Hepatocyte (in vitro differentiated cells): ENCODE results near the gene MYL11. TPM values are rescaled to one million over a fixed set of nuclear protein-coding genes. Genes with fewer than 3 reads are reported as not detected.

Source experiments
- DNase-seq: peaks from one replicate; pipeline ENCODE4 v3.0.0-alpha.2; 2016; ENCODE audit warnings: low spot score
- H2AFZ ChIP-seq: fragments of 200-600 bp; sonication (generic); 2 replicates; pipeline ENCODE4 v1.6.0; 2016; ENCODE audit warnings: antibody characterized with exemption, mild to moderate bottlenecking
- H3K27ac ChIP-seq: fragments of 200-600 bp; sonication (generic); 2 replicates; pipeline ENCODE4 v1.5.1; 2016; ENCODE audit warnings: mild to moderate bottlenecking
- H3K27me3 ChIP-seq: fragments of 200-600 bp; sonication (generic); 2 replicates; pipeline ENCODE4 v1.6.1; 2016
- H3K36me3 ChIP-seq: fragments of 200-600 bp; sonication (generic); replicated peaks from 2 replicates; pipeline ENCODE4 v1.5.1; 2016; ENCODE audit warnings: low read depth; ENCODE audit not compliant: insufficient read depth
- H3K4me1 ChIP-seq: fragments of 200-600 bp; sonication (generic); 2 replicates; pipeline ENCODE4 v1.5.1; 2016; ENCODE audit warnings: mild to moderate bottlenecking, moderate library complexity; ENCODE audit not compliant: insufficient read depth
- H3K4me2 ChIP-seq: fragments of 200-600 bp; sonication (generic); 2 replicates; pipeline ENCODE4 v1.6.0; 2016
- H3K4me3 ChIP-seq: fragments of 200-600 bp; sonication (generic); 2 replicates; pipeline ENCODE4 v1.5.1; 2016; ENCODE audit warnings: mild to moderate bottlenecking
- H3K79me2 ChIP-seq: fragments of 200-600 bp; sonication (generic); 2 replicates; pipeline ENCODE4 v1.6.0; 2017; ENCODE audit warnings: mild to moderate bottlenecking
- H3K9me2 ChIP-seq: fragments of 200-600 bp; sonication (generic); replicated peaks from 2 replicates; pipeline ENCODE4 v1.6.0; 2017; ENCODE audit warnings: mild to moderate bottlenecking; ENCODE audit not compliant: insufficient read depth
- H3K9me3 ChIP-seq: fragments of 200-600 bp; sonication (generic); 2 replicates; pipeline ENCODE4 v1.5.1; 2016; ENCODE audit warnings: low read depth, mild to moderate bottlenecking
- H4K20me1 ChIP-seq: fragments of 200-600 bp; sonication (generic); 2 replicates; pipeline ENCODE4 v1.6.0; 2016; ENCODE audit warnings: mild to moderate bottlenecking; ENCODE audit not compliant: insufficient read depth, poor library complexity, severe bottlenecking
- EZH2 ChIP-seq: fragments of 200-600 bp; sonication (generic); IDR thresholded peaks from 2 replicates; pipeline ENCODE4 v1.6.1; 2016; ENCODE audit warnings: antibody characterized with exemption, mild to moderate bottlenecking, borderline replicate concordance
- EZH2phosphoT487 ChIP-seq: fragments of 200-600 bp; sonication (generic); IDR thresholded peaks from one replicate; pipeline ENCODE4 v1.6.1; 2018; ENCODE audit warnings: antibody characterized with exemption, mild to moderate bottlenecking, low read depth, moderate library complexity; ENCODE audit not compliant: unreplicated experiment, severe bottlenecking
- WGBS: methylation state at CpG from one replicate; pipeline ENCODE4 v1.1.6; 2016; ENCODE audit warnings: low lambda C conversion rate; ENCODE audit errors: missing lambda C conversion rate; 5-methylcytosine and 5-hydroxymethylcytosine counted together
- polyA plus RNA-seq: library from polyadenylated mRNA; unstranded; fragments of >200 nt; fragmentation: Nextera tagmentation; extraction: Ambion mirVana; gene quantifications from 2 replicates; pipeline ENCODE4 v1.2.1, GENCODE V29; 2016
- total RNA-seq: library from RNA; depleted of rRNA; stranded (reverse); fragments of >200 nt; gene quantifications from 2 replicates; pipeline ENCODE4 v1.2.3, GENCODE V29; 2014
- TF ChIP-seq, protein P1 (sequence below): fragments of 200-600 bp; sonication (generic); IDR thresholded peaks from 2 replicates; pipeline ENCODE4 v1.5.1; 2016; ENCODE audit warnings: antibody characterized with exemption, mild to moderate bottlenecking; ENCODE audit not compliant: poor library complexity

The MYL11 gene
- total and polyA plus RNA-seq, 2 experiments from 2014 or later = 2.2 to 4.0 TPM

DNA sequence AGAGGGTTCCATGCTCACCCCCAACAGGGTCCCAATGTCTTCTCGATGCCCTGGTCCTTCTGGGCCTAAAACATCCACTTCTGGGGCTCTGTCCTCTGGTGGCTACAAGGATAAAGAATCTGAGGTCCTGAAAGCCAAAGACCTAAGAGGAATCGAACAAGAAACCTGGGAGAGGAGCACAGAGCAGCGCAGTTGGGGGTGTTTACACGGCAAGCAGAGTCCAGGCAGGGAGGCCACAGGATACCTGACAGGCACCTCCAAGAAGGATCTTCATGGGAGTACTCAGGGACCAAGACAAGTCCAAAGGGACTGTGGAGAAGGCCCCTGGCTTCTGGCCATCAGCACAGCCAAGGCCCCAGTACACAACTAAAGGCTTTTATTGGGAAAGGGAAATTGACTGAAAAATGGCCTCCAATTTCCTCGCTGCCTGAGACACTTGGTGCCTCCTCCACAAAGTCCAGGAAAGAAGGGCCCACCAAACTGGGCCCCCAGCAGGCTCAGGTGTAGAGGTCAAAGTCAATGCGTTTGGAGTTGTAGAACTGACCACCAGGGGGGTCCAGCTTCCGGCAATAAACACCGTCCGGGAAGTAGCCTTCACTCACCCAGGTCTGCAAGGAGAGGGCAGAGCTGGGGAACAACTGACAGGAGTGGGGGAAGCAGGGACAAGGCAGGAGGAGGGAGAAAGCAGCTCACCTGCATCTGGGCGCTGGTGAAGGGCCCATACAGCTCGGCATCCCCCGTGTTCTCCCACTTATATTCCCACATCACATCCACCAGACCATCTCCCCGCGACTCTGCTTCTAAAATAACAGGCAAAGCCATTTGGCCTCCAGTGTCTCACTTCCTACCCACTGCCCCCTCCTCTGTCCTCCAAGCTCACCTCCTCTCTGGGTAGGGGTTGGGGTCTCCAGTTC lies 21.9 kb upstream of the MYL11 start:
- H2AFZ ChIP-seq = no peak overlapping the region
- H4K20me1 ChIP-seq = no peaks in the 10 kb centered on the region
- no peak overlapping the region for H3K4me3 ChIP-seq
- no peak for DNase-seq
- no peaks in the 10 kb centered on the region for H3K9me3 ChIP-seq
- no peaks in the 10 kb centered on the region for H3K27me3 ChIP-seq
- 82% methylated on average over 14 of the region's 14 CpGs for WGBS
- H3K9me2 ChIP-seq = no peaks in the 10 kb centered on the region
- no peak overlapping the region for H3K4me2 ChIP-seq
- peaks cover 17% of the 10 kb centered on the region for H3K4me1 ChIP-seq
- no peak overlapping the region for H3K27ac ChIP-seq
- H3K36me3 ChIP-seq = no peaks in the 10 kb centered on the region
- TF ChIP-seq EZH2phosphoT487 = no peak
- no peak for TF ChIP-seq EZH2
- TF ChIP-seq, protein P1, sequence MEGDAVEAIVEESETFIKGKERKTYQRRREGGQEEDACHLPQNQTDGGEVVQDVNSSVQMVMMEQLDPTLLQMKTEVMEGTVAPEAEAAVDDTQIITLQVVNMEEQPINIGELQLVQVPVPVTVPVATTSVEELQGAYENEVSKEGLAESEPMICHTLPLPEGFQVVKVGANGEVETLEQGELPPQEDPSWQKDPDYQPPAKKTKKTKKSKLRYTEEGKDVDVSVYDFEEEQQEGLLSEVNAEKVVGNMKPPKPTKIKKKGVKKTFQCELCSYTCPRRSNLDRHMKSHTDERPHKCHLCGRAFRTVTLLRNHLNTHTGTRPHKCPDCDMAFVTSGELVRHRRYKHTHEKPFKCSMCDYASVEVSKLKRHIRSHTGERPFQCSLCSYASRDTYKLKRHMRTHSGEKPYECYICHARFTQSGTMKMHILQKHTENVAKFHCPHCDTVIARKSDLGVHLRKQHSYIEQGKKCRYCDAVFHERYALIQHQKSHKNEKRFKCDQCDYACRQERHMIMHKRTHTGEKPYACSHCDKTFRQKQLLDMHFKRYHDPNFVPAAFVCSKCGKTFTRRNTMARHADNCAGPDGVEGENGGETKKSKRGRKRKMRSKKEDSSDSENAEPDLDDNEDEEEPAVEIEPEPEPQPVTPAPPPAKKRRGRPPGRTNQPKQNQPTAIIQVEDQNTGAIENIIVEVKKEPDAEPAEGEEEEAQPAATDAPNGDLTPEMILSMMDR = no peak
- peaks cover 21% of the 10 kb centered on the region for H3K79me2 ChIP-seq

DNA sequence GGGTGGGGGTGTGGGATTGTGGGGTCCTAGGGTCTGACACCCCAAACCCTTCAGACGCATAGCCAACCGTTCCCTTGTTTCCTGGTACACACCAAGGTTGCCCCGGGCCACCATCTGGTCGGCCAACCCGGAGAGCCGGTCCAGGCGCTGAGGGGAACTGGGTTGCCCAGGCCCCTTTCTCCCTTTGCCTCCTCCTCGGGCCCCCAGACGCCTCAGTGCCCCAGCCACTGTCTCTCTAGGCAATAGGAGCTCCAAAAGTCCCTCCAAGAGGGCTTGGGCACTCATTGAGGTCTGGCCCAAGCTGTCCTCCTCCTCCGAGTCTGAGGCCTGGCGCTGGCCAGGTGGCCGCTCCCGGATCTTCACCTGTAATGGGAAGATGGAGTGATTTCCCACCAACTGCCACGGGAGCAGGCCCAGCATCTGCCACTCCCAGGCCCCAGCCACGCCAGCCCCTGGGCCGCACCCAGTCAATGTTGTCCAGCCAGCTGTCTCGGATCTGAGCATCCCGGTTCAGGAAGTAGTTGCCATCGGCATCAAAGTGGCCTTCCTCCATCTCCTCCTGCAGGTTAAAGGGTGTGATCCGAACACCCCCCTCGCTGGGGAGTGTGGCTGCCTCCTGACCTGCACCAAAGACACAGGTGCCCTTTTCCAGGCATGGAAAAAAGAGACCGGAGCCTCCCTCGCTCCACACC lies 21.0 kb upstream of the MYL11 start:
- Histone ChIP-seq H2AFZ (no peak overlapping the region), H4K20me1 (no peaks in the 10 kb centered on the region), H3K9me2 (no peaks in the 10 kb centered on the region), H3K4me1 (peaks cover 17% of the 10 kb centered on the region), H3K9me3 (no peaks in the 10 kb centered on the region), H3K79me2 (peaks cover 21% of the 10 kb centered on the region), H3K4me2 (peak overlapping the region; percentile 95), H3K4me3 (peak overlapping the region; percentile 47), H3K27me3 (no peaks in the 10 kb centered on the region), H3K27ac (no peak overlapping the region), H3K36me3 (no peaks in the 10 kb centered on the region)
- 96% methylated on average over 23 of the region's 23 CpGs for WGBS
- TF ChIP-seq, protein P1 = no peak
- TF ChIP-seq EZH2 (no peak), EZH2phosphoT487 (no peak)
- no peak for DNase-seq

DNA sequence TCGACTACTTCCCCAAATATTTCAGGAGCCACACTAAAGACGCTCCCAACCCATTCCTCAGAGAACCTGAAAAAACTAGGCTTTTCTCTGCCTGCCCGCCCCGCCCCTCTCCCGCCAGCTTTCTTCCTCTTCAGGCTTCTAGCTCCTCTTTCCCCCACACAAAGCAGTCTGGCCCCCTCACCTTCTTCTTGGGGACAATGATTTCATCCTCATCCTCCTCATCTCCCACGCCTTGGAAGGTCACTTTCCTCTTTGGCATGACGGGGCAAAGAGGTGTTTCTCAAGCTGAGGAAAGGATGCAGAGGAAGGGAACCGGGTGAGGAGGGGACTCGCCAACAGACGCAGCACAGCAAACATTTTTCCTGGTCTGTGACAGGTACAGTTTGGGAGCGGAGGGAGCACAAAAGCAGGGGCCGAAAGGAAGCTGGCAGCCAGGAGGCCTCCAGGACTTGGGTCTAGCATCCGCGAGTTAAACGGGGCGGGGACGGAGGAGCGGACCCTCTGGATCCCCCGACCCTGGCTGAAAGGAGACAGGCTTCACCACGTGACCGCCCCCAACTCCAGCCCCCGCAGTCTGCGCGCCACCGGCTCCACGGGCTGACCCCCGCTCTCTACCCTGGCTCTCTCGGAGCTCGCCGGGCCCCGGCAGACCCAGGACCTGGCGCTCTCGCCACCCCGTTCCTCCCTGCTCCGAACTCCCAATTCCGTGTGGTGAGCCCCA lies 20.0 kb upstream of the MYL11 start:
- H3K79me2 ChIP-seq = peaks cover 21% of the 10 kb centered on the region
- TF ChIP-seq, protein P1 = no peak
- TF ChIP-seq EZH2 = no peak
- TF ChIP-seq EZH2phosphoT487 = no peak
- H3K9me2 ChIP-seq = no peaks in the 10 kb centered on the region
- peak overlapping the region; percentile 47 for H3K4me3 ChIP-seq
- H3K9me3 ChIP-seq = no peaks in the 10 kb centered on the region
- no peaks in the 10 kb centered on the region for H4K20me1 ChIP-seq
- peaks cover 17% of the 10 kb centered on the region for H3K4me1 ChIP-seq
- 5% methylated on average over 36 of the region's 36 CpGs for WGBS
- H3K4me2 ChIP-seq = peak overlapping the region; percentile 95
- peak; percentile 50 for DNase-seq
- H3K27me3 ChIP-seq = no peaks in the 10 kb centered on the region
- peak overlapping the region; percentile 59 for H2AFZ ChIP-seq
- peak overlapping the region; percentile 87 for H3K27ac ChIP-seq
- no peaks in the 10 kb centered on the region for H3K36me3 ChIP-seq
